NCI-H187 (cell line): ENCODE data around the gene CDH22.

Source experiments
- DNase-seq, 2 experiments: peaks; one replicate each; lab custom pipeline; 2025; lab: John Stamatoyannopoulos, UW

Gene CDH22

GRCh38 chr20:46343975-46344357 lies 35.7 kb upstream of the CDH22 start:
- DNase-seq = no peak

- no peak for DNase-seq
These were observed 35.2 kb upstream of the CDH22 start for GRCh38 chr20:46343348-46343974.

GRCh38 chr20:46342451-46343347 lies 34.4 kb upstream of the CDH22 start:
- no peak for DNase-seq

DNA sequence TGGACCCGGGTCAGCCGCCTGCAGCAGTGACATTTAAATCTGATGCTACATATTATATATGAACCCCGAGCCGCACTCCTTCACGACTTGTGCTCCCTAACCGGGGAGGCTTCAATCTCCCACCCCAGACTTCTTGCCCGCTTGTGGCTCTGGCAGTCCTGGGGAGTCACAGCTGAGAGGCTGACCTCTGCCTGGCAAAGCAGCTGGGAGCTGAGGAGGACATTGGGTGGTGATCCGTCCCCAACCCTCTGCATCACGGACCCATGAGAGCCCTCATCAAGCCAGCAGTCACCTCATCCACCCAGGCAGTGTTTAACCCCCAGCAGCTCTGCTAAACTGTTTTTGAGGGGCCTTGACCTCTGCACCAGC lies 33.7 kb upstream of the CDH22 start:
- no peak for DNase-seq

DNA sequence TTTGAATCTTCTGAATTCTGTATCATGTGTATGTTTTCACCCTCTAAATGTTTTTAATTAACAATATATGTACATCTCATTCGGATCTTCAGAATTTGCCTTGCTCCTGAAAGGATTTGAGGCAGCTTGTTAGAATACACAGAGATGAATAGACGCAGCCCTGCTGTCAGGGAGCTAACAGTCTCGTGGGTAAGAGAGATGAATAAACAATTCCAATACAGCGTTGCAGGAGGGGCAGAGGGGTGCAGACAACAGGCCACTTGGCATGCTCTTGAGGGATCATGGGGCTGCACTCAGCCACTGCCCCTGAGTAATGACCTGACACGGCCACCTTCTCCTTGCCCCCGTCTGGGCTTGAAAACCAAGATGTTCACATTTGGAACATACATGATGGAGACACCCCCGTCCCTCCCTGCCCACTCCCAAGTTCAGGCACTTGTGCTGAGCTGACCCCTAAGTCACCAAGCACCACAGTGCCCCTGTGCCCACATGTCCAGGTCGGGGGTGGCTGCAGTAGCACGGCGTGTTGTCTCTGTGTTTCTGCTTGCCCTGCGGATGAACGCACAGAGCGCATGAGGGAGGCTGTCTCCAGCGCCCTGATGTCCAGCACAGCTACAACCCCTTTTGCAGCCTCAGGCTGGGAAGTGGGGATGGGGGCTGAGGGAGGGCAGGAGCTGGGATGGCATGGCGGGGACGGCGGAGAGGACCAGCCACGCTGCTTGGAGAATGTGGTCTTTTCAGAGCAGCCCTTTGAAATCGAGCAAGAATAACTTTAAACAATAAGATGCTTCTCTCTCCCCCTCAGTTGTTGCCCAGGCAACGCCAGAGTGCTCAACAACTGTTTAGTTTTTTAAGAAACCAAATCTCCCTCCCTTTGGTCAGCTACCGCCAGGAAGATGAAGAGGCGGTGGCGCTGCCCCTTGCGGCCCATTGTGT lies 33.0 kb upstream of the CDH22 start:
- DNase-seq = no peak

DNA sequence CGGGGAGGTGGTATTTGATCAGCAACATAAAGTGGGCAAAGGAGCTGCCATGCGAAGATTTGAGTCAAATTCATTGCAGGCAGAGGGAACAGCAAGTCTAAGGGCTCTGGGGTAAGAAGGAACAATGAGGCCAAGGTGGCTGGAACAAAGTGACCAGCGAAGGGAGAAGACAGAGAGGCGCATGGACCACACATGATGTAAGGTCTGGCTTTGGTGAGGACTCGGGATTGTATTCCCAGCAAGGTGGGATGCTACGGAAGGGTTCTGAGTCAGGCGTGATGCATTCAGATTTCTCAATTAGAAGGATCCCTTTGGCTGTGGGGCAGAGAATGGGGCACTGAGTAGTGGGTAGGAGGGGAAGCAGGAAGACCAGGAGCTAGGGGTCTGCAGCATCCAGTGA lies 30.7 kb upstream of the CDH22 start:
- no peak for DNase-seq

DNA sequence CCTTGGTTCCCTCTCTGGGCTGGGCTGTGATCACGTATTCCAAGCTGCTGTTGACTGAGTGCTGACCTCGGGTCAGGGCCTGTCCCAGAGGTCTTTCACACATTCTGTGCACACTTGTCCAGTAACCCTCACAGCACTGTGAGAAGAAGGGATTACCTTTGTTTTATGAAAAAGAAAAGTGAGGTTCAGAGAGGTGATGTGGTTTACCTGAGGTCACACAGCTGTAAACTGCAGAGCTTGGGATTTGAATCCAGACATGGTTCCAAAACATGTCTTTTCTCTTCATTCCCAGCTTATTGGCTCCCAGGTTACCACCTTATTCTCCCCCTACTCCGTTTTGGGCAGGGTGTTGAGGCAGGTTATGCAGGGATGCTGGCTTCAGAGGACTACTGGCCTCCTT lies 28.4 kb upstream of the CDH22 start:
- no peak for DNase-seq

- no peak for DNase-seq
These were observed 26.1 kb upstream of the CDH22 start for GRCh38 chr20:46334303-46334904.

DNA sequence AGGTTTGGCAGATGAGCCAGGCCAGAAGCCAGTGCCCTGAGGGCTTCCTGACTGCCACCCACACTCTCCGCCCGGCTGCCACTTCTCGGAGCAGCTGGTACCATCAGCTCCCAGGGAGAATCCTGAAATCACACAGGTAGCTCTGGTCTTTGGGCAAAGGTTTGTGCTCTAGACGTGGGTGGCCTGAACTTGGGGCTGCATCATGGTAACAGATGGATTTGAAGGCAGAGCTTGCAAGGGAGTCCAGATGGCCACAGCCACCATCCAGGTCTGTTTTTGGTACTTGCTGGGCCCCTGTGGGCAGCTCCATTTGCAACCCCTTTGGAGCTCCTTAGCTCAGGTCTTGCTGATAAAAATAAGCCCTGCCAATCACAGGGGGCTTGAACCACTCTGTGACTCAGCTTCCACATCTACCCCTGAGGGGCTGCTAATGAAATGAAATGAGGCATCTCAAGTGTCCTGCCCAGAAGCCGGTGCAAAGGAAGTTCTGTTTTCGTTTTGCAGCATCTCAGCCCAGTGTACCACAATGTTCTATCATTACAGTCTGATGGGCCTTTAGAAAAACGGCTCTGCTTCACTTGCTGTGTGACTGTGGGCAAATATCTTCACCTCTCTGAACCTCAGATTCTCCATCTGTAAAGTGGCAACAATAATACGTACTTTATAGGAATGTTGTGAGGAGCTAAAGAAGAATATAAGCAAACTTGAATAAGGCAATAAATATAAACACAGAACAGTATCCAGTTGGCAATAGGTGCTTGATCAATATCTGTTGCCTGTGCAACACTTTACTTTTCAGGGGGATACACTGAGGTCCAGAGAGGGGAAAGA lies 25.1 kb upstream of the CDH22 start:
- no peak for DNase-seq

DNA sequence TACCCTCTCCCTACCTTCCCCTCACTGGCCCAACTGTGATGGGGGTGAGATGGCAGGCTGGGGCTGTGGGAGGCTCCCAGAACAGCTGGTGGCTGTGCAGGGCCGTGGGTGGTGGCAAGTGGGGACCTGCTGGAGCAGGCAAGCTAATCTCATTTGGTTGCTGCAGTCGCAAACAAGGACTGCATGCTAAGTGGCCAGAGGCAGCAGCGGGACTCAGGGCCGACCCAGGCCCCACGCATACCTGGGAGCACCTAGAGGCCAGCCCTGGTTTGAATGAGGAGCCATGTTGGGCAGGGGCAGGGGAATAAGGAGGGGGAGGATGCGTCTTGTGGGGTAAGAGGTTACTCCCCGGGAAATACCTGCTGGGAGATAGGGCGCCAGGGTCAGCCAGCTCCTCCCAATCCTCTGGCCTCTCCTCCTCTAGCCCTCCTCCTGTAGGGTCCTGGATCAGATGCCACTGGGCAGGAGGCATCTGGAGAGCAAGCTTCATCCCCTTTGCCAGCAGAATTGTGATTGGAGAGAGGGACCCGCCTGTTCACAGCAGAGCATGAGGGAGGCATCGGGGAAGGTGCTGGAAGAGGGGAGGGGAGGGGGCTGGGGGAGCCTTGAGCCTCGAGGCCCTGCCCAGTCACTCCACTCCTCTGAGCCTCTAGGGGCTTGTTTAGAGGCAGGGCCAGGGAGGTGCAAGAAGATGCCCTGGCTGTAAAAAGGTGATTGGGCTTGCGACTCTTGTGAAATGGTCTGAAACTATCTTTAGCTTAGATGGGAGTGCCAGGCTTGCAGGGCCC lies 24.3 kb upstream of the CDH22 start:
- DNase-seq = no peak

DNA sequence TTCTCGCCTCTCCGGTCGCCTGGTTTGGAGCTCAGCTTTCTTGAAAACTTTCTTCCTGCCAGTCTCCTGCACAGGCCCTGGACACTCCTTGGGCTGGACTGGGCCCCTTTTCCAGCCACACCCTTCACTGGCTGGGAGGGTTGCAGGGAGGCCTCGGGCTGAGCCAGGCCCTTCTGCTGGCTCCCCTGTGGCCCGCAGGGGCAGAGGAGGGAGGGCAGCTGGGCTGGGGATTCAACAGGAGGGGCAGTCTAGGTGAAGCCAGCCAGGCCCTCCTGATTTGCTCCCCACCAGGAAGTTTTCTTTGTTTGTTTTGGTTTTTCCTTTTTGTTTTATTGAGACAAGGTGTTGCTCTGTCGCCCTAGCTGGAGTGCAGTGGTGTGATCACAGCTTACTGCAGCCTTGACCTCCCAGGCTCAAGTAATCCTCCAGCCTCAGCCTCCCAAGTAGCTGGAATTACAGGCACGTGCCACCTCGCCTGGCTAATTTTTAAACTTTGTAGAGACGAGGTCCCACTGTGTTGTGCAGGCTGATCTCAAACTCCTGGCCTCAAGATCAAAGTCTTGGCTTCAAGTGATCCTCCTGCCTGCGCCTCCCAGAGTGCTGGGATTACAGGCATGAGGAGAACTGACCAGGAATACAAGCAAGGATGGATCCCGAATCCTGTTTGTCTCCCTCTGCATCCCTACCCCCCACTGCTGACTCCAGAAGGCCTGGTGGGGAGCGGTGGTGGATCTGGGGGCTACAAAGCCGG lies 23.5 kb upstream of the CDH22 start:
- no peak for DNase-seq

DNA sequence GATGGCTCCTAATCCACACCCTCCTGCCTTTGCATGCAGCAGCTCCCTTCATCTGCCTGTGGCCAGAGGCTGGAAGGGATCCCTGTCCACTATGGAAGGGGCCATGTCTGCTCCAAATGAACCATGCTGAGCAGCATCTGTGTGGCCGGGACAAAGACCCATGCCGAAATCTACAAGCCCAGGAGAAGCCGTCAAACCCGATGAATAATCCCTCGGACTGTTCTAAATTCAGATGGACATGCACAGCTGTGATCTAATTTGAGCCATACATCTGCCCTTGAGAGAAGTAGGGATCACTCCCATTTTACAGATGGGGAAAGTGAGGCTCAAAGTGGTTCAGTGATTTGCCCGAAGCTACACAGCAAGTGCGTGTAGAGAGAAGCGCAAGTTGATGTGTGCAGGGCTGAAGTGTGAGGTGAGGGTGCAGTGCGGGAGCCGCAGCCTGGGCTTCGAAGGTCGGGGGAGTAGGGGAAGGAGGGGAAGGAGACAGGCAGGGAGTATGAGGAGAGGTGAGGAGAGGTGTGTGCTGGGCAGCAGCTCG lies 22.6 kb upstream of the CDH22 start:
- no peak for DNase-seq

DNA sequence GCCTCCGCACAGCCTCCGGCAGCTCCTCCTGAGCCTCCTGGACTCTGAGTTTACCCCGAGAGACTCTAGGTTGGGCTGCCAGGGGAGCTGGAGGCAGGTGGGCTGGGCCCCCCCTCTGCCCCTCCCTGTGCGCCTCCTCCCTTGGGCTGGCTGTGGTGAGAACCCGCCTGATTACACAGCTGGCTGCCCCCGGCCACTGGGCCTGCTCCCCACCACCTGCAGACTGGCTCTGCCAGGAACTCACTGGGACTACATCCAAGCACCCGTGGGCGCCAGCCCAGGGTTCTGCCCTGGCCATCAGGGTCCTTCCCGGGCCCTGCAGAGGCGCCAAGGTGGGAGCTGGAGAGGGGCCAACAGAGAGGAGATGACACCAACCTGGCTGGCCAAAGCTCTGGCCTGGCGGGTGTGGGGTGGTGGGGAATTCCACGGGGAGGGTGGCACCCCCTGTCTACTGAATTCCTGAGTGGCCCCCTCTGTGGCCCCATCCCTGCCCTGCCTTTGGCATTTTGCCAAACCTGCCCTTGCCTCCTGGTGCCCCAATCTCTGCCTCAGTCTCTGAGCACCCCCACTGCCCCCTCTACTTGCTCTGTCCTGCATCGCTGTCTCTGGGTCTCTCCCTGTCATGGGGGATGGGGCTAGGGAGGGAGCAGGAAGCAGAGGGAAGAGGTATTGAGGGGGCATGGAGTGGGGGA lies 21.9 kb upstream of the CDH22 start:
- no peak for DNase-seq

DNA sequence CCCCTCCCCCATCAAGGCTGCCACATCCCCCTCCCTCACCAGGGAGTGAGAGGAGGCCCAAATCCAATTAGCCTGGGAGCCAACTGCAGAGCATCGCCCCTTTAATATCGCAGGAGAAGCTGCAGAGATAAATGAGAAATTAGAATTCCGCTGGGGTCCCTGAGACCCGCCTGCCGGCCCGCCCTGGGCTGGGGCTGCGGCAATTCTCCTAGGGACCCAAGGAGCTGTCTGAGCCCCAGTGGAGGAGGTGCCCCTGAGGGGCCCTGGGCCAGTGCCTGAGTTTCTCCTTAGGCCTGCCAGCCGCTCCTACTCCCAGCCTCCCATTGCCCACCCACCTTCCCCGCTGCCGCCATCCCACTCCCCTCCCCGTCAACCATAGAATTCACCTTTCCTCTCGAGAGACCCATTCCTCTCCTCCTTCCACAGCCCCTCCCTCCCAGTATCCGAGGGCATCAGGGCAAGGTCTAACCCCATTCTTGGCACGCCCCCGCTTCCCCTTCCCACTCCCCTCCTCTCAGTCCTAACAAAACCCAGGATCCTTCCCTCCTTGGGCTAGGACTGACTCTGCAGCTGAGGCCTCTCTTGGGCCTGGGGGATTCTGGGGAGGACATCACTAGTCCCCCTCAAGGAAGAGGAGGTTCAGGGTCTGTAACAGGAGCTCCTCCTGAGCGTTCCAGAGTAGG lies 20.0 kb upstream of the CDH22 start:
- no peak for DNase-seq

DNA sequence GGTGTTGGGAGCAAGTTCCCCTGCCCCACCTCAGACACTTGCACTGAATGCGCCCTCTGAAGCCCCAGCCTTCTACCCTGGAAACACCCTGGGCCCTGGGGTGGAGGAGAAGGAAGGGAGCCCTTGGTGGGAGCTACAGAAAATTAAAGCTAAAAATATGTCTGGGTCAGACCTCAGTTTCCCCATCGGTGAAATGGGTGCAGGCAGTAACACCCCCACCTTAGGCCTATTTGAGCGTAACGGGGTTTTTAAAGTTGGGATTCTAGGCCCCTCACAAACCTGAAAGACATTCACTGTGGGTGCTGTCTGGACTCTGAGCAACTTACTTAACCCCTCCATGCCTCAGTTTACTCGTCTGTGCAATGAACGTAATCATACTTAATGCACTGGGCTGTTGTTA lies 19.3 kb upstream of the CDH22 start:
- DNase-seq = no peak

DNA sequence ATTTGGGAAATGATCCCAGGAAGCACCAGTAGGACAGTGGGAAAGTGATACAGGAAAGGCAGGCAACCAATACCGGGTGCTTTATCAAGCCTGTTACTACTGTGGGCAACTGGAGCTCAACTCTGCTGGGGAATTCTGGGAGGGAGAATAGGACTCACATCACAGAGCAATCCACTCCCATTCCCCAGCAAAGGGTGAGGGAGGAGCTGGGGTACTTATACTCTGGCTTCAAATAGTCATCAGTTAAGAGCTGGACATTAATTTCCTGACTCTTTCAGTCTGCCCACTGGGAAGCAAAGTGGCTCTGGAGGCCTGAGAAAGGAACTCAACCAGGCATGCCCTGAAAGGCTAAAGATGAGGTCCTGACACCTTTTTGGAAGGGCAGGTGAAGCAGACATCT lies 17.5 kb upstream of the CDH22 start:
- DNase-seq = no peak

GRCh38 chr20:46324960-46325703 lies 16.8 kb upstream of the CDH22 start:
- no peak for DNase-seq

DNA sequence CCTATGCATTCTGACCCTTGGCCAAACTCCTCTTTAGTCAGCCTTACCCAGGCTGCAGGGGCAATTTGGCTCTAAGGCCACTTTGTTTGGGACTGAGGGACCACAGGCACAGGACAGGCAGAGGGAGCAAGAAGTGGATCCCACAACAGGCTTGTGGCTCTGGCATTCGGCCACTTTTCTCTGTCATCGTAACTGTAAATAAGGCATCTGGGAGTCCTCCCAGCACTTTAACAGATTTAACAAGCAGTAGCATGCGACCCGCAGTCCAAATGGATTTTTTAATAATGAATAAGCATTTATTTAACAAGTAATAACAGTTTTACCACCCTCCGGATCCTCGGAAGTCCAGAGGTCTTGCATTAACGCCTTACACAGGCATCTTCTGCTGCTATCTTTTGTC lies 16.1 kb upstream of the CDH22 start:
- no peak for DNase-seq
